HG03060 (cell line): Measurements from ENCODE around the gene SNRNP25.
"Not testable (repeated sequence)": the region's sequence is repeated elsewhere in the genome, so short reads cannot be mapped to it uniquely, and the experiment has no call there.

Experiments used
- ATAC-seq: cut with Tn5 transposase; IDR thresholded peaks from one replicate; pipeline ENCODE4 v1.9.1; 2021; ENCODE audit warnings: low read depth, moderate number of reproducible peaks; ENCODE audit not compliant: unreplicated experiment

SNRNP25 gene

DNA sequence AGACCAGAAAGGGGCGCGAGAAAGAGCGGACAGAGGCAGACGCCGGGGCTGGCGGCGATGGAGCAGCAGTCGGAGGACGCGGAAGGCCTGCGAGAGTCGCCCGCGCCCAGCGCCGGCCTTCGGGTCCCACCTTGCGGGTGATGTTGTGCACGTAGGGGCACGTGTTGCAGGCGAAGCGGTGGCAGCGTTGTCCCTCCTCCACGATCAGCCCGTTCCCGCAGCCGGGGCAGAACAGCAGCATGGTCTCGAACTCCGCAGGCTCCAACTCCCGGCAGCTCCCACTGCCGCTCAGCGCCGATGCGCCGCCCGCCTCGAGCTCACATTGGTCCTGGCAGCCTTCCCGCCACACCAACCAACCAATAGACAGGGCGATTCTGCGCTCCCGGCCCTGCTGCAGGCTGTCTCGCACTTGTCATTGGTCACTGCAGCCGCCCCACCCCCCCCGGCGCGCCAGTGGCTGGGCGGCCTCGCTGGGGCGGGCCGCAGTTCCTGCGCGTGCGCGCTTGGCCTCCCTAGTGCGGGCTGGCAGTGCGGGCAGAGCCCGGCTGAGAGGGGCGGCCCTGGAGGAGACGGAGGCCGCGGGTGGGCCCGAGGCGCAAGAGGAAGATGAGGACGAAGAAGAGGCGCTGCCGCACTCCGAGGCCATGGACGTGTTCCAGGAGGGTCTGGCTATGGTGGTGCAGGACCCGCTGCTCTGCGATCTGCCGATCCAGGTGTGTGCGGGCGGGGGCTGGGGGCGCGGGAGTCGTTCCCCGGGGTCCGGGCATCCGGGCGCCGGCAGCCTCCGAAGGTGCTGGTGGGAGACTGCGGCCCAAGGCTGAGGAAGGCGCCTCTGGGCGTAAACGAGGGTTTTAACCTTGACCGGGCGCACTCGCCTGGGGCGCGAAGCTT is at the start of gene SNRNP25, which contains the start of gene POLR3K:
SNRNP25 (plus strand) TSS at position 483 of the 891 bp plus-strand sequence; CDS start at position 672, 189 bp downstream.
POLR3K (minus strand) TSS at position 263 of the 891 bp plus-strand sequence; CDS start at position 241, 22 bp downstream.
- peak; percentile 89 for ATAC-seq

DNA sequence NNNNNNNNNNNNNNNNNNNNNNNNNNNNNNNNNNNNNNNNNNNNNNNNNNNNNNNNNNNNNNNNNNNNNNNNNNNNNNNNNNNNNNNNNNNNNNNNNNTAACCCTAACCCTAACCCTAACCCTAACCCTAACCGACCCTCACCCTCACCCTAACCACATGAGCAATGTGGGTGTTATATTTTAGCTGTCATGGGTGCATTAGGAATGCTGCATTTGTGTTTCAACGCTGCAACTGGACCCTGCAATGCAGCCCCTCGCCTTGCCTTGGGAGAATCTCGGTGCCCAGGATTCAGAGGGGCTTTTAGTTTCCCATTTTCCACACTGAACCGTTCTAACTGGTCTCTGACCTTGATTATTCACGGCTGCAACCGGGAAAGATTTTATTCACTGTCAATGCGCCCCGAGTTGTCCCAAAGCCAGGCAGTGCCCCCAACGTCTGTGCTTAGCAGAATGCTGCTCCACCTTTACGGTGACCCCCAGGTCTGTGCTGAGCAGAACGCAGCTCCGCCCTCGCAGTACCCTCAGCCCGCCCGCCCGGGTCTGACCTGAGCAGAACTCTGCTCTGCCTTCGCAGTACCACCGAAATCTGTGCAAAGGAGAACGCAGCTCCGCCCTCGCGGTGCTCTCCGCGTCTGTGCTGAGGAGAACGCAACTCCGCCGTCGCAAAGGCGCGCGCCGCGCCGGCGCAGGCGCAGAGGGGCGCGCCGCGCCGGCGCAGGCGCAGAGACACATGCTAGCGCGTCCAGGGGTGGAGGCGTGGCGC is 43.5 kb upstream of the SNRNP25 start:
- no peak for ATAC-seq

DNA sequence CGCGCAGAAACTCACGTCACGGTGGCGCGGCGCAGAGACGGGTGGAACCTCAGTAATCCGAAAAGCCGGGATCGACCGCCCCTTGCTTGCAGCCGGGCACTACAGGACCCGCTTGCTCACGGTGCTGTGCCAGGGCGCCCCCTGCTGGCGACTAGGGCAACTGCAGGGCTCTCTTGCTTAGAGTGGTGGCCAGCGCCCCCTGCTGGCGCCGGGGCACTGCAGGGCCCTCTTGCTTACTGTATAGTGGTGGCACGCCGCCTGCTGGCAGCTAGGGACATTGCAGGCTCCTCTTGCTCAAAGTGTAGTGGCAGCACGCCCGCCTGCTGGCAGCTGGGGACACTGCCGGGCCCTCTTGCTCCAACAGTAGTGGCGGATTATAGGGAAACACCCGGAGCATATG is 42.9 kb upstream of the SNRNP25 start:
- ATAC-seq, result not testable (repeated sequence)

DNA sequence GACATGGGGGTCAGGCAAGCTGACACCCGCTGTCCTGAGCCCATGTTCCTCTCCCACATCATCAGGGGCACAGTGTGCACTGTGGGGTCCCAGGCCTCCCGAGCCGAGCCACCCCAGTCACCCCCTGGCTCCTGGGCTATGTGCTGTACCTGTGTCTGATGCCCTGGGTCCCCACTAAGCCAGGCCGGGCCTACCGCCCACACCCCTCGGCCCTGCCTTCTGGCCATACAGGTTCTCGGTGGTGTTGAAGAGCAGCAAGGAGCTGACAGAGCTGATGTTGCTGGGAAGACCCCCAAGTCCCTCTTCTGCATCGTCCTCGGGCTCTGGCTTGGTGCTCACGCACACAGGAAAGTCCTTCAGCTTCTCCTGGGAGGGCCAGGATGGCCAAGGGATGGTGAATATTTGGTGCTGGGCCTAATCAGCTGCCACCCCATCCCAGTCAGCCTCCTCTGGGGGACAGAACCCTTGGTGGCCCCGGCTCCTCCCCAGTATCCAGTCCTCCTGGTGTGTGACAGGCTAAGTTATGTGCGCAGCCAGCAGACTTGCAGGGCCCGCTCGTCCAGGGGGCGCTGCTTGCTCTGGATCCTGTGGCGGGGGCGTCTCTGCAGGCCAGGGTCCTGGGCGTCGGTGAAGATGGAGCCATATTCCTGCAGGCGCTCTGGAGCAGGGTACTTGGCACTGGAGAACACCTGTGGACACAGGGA is 36.4 kb upstream of the SNRNP25 start:
- ATAC-seq, result not testable (repeated sequence)

DNA sequence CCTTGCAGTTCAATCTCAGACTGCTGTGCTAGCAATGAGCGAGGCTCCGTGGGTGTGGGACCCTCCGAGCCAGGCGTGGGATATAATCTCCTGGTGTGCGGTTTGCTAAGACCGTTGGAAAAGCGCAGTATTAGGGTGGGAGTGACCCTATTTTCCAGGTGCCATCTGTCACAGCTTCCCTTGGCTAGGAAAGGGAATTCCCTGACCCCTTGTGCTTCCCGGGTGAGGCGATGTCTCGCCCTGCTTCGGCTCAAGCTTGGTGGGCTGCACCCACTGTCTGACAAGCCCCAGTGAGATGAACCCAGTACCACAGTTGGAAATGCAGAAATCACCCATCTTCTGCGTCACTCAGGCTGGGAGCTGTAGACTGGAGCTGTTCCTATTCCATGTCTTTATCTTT is 32.7 kb upstream of the SNRNP25 start:
- ATAC-seq, result not testable (repeated sequence)

DNA sequence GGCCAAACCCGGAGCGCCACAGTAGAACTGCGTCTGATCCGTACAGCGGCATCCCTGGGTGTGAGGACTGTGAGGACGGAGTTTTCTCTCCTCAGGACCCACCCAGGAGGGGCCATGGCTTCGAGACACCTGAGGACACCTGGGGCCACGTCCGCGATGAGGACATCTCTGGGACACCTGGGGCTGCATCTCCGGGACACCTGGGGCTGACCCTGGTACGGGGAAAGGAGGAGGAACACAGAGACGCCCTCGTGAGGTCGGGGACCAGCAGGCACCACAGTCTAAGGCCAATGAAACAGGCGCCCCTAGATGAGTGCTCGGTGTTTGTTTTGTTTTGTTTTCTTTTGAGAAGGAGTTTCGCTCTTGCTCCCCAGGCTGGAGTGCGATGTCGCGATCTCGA is 29.5 kb upstream of the SNRNP25 start:
- ATAC-seq, result not testable (repeated sequence)

DNA sequence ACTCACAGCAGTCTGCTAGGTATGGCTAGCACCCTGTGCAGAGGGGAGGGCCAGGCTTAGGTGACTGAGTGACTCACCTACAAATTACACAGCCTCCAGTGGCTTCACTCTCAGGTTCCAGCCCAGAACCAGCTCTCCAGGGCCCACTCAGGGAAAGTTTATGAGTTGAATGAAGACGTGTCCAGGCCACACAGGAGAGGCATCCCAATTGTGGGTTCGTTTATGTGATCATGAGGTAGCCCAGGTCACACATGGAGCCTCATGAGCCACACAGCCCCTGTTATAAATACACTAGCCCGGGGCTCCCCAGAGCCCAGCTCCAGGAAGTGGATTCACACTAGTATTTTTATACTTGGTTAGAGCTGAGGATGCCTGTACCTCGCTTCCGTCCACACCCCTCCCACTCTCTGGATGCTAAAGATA is 27.7 kb upstream of the SNRNP25 start:
- not testable (repeated sequence) for ATAC-seq

DNA sequence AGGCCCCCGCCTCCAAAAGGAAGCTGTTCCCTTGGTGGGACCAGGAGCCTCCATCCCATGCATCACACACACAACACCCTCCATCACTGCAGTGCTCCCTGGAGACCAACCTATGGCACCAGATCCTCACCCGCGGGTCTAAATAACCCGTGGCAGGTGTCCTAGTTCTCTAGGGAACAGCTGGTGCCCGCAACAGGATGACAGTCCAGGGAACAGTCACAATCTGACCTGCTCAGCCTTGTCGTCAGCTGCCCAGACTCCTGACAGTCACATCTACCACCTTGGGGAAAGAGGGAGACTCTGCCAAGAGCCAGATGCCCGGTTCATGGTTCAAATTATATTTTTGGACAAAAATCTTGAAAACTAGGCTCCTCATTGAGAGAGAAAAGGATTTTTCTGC is 23.0 kb upstream of the SNRNP25 start:
- not testable (repeated sequence) for ATAC-seq

DNA sequence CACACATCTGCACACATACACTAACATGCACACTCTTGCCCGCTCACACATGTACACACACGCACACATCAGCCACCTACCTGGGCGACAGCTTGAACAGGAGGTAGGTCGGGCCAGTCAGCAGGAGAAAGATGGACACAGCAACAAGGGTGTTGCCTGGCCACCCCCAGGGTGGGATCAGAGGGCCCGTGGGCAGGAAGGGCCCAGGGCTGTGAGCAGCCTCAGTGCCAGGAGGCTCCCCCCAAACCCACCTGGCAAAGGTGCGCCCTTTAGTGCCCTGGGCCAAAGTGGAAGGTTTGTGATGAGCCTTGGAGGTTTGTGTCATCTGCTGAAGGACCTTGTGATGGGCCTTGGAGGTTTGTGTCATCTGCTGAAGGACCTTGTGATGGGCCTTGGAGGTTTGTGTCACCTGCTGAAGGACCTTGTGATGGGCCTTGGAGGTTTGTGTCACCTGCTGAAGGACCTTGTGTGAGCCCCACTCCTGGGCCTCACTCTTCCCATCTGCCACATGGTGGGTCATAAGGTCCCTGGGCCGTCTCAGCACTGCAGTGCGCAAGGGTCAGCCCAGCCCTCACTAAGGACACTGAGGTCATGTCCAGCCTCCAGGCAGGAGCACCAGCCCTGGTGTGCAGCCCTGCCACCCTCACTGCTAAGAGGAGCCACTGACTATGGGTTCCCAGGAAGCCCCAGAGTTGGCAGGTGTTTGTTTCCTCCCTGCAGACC is 20.3 kb upstream of the SNRNP25 start:
- not testable (repeated sequence) for ATAC-seq

DNA sequence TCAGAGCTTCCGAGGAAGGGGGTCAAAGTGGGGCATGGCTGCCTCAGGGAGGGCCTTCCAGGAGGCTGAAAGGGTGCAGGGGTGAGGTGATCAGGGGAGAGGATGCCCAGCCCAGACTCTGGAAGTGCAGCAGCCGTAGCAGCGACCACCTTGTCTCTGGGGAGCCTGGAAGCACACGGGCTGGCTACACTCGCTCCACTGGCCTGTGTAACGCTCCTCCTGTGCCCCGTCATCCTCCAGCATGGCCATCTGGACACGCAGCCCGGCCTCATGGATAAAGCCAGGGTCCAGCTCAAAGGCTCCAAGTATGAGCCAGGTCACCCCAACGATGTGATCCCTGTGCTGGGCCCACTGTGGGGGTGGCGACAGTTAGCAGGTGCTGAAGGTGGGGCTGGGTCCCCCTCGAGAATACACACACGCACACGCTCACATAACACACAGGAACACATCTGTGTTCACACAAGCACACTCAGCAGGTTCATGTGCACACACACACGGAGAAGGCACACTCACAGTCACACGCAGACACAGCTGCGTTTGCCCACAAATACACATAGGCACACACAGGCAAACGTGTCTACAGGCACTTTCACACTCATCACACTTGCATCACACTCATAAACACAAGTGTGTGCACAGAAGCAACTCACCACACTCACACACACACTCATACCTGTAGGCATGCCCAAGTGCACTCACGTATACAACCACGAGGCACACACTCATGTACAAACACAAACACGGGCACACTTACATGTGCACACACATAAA is 19.6 kb upstream of the SNRNP25 start:
- ATAC-seq, result no peak

DNA sequence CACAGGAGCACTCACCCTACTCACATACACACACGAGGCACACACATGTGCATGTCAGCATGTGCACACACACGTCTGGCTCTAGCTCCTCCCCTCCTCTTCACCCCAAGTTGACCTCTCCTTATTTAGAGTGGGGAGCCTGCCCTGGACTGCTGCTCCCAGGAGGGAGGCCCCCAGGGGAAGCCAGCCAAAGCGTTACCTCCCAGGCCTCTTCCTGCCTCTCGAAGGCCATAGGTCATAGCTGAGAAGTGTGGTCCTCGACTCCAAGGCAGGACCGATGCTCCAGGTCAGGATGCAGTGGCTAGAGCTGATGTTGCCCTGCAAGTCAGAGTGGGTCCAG is 19.0 kb upstream of the SNRNP25 start:
- no peak for ATAC-seq

DNA sequence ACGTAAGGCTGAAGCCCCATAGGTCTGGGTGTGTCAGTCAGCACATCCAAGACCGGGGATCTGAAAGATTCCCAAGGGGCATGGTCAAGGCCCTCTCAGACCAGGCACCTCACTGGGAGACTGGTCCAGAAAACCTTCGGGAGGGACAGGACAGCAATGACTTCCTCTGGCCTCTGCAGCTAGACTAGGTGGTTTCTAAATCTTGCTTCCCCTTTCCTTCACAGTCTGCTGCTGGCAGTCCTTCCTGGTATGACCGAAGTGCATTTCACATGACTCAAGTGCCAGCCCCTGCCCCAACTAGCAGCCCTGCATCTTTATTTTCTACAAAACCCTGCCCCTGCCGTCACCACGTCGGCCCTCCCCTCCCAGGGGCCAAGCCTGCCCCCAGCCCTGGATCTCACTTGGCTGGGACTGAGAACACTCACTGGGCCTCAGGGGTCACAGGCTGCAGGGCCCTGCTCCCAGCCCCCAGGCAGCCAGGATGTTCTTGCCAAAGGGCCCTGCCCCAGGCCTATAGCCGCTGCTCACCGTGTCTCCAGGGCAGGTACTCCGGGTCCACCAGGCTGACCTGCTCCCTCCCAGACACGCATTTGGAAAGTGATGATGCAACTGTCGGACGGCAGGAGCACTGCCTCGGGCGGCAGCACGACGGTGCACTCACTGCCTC is 18.5 kb upstream of the SNRNP25 start:
- no peak for ATAC-seq

DNA sequence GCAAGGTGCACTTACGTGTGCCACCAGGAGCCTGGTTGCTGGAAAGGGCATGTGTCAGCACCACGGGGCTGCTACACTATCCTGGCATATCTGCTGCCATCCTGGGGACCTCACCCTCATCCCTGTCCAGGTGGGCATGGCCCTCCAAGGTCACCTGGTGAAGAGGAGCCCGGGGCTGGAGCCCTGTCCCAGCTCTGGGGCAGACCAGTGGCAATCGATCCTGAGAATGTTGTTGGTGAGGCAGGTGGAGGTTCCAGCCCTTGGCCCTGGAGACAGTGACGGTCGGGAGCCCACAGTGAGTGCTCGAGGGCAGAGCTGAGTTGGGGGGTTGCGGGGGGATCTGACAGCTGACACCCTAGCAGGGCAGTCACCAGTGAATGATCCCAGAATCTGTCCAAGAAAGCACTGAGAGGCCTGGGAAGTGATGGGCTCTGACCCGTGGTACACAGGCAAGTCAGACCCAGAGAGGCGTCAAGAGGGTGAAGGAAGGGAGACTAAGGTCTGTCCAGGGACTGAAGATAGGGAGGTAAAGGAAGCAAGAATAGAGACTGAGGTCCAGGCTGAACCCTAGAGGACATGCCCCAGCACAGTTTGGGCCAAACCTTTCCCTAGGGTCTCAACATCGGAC is 17.8 kb upstream of the SNRNP25 start:
- ATAC-seq, result no peak

DNA sequence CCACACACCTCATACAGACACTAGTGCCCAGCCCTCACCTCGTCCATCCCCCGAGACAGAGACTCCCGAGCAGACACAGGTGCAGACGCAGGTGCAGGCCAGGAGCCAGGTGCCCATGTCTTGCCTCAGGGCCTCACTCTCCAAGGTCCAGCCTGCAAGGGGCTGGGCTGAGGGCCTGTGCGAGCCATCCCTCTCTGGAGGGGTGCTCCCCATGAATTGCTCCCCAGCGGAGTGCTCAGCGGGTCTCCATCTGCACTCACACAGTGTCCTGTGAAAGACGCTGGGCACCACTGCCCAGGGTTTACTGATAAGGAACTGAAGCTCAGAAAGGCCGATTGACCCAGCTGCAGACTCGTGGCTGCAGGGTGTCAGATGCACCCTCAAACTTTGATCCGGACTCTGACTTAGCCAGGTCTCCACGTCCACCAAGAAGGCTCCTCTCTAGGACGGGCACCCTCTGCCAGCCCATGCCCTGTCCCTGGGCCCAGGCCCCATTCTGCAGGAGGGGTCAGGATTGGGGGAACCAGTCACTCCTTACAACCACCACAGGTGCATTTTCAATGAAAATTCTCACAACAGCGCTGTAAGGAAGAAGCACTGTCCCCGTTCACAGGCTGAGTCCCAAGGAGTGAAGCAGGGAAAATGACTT is 17.2 kb upstream of the SNRNP25 start:
- ATAC-seq, result no peak

DNA sequence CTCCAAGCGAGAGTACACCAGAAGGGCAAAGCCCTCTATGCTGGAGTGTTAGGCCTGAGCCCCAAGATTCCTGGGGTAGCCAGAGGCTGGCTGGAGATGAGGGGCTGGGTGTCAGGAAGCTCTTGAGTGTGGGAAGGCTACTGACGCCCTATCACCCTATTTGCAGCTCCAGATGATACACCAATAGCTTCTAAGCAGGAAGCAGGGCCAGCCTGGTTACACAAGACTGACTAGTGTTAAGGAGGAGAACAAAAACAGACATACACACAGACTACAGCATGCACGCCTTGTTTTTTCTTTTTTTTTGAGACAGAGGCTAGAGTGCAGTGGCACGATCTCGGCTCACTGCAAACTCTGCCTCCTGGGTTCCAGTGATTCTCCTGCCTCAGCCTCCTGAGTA is 16.1 kb upstream of the SNRNP25 start:
- ATAC-seq, result no peak

DNA sequence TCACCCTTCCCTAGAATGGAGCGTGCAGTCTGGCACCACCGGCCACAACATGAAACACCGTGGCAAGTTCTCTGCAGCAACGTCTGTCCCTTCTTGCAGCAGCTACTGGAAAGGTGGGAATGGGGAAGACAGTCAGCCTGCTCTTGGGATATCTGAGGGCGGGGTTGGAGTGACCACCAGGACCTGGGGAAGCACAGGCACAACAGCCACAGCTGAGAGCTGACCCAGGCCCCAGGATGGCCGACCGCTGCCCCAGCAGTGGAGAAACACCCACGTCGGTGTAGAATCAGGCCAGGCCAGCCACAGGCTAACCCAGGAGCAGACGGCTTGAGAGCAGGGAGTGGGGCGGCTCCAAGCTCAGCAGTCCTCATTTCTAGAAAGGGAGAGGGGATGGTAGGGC is 15.4 kb upstream of the SNRNP25 start:
- ATAC-seq, result not testable (repeated sequence)

DNA sequence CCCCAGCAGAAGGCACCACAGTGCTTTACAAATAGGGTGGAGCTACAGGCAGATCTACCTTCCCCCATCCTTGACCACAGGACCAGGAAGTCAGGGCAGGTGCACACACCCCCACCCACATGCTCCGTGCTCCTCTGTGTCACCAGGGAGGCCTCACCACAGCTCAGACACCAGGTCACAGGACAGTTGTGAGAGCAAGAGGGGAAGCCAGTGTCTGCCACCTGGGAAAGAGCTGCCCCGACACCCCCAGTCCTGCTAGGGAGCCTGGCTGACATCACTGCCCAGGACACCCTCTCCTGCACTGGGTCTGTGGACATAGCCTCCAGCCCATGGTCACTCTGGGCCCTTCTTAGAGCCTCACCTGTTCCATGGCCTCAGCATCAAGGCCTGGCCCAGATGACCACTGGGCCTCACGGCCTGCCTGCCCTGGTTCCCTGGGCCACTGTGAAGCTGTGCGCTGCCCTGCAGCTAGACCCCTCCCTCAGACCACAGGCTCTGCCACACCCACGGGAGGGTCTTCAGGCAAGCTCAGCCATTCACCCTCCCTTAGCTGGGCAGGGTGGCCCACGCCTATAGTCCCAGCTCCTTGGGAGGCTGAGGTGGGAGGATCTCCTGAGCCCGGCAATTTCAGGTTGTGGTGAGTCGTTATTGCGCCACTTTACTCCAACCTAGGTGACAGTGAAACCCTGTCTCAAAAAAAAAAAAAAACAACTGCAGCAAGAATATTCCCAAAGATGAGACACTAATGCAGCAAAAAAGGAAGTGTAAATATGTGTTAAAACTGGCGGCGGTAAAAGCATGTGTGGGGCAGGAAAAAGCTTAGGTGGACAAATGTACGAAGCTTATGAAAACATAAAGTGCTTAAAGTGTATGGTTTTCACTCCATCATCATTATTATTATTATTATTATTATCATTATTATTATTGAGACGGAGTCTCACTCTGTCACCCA is 14.4 kb upstream of the SNRNP25 start:
- peak; percentile 64 for ATAC-seq
